NCI-H2107 (cell line): ENCODE measurements around the gene DNAJC5.
"Not testable (repeated sequence)": the region's sequence is repeated elsewhere in the genome, so short reads cannot be mapped to it uniquely, and the experiment has no call there.

ENCODE experiments used
- DNase-seq: peaks from one replicate; lab custom pipeline; 2025; lab: John Stamatoyannopoulos, UW

Gene DNAJC5

GRCh38 chr20:63894358-63895201 lies at the start of gene DNAJC5:
TSS of gene DNAJC5 (plus strand) at chr20:63895126. CDS start at chr20:63928346, 33,220 bp downstream.
- peak; percentile 94 for DNase-seq

DNA sequence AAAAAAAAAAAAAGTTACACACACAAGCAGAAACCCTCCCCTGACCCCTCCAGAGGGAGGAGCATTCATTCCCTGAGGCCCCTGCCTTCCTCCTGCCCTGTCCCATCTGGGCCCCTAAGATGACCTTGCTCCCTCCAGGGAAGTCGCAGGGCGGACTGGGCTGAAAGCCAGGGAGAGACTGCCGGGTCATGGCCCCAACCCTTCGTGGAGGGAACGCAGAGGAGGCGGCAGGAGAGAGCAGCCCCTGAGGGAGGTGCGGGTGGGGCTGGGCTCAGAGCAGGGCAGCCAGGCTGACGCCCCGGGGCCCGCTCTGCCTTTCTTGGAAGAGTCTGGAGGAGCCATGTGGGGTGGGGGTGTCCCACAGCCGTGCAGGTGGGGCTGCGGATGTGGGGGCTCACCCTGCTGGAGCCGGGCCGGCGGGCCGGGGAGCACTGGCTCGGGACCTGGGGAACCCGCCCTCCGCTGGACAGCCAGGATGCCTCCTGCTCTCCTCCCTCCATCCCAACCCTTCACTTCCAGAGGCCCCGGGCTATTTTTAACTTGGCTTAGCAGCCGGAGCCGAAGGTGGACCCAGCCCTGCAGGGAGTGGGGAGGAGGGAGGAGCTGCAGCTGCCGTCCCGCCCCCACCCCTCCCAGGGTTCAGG lies 48.7 kb upstream of the DNAJC5 start:
- no peak for DNase-seq

DNA sequence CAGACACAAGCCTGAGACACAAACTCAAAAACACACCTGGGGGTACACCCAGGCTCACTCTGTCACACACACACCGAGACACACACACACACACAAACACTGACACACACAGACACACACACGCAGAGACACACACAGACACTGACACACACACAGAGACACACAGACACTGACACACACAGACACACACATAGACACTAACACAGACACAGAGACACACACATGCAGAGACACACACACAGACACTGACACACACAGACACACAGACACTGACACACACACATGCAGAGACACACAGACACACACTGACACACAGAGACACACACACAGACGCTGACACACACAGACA lies 48.1 kb upstream of the DNAJC5 start:
- DNase-seq: no peak

DNA sequence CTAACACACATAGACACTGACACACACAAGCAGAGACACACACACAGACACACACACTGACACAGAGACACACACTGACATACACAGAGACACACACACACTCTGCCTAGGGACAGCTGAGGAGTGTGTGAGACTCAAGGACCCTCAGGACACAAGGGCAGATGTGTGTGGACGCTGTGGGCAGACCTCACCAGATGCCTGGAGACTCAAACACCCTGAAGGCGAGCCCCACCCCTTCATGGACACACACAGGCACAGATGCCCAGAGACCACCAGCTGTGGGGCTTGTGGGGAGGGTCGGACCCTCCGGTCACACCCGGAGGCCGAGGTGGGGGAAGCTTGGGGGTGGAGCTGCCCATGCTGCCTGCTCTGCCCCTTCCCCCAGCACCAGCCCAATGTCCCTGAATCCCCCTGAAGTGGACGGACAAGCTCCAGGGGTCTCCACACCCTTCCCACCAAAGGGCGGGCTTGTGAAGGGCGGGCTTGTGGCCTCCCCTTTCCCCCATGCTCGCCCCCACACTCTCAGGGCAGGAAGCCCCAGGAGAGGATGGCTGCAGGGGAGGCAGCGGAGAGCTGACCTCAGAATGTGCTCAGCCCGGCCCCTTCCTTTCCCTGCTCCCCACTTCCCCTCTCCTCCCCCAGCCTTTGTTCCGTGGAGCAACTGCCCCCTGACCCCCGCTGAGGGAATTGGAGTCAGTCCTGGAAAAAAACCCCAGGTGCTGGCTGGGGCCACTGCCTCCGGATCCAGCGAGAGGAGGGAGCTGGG lies 47.5 kb upstream of the DNAJC5 start:
- no peak for DNase-seq

DNA sequence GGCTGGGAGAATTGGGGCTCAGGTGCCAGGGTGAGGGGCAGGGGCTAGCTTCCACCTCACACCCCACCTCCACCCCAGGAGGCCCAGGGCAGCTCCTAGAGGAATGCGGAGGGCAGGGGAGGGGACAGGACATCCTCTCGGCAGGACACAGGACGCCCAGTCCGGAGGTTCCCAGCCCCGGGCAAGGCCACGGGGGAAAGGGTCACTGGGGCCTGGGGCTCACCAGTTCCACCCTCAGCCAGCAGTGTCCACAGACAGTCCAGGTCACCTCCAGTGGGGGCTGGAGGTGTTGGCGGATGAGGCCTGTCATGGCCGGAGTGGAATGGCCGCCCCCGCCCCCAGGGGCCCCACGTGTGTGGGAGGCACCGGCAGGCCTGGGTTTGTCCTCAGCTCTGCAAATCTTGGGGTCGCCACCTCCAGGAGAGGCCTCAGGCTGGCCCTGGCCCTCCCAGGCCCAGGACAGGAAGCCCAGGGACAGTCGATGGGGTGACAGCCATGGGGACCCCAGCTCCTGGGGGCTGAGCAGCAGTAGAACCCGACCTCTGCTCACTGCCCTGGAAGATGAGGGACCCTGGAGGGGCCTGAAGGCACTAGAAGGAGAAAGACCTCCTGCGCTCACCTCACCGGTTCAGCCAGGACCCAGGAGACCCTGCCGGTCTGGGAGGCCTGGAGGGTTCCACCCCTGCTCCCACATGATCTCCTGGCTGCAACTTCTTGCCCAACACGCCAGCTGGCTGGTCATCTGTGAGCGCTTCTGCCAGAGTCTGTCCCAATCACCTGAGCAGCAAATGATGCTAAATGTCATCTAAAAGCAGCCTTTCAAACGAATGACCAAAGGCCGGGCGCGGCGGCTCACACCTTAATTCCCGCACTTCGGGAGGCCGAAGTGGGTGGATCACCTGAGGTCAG lies 46.7 kb upstream of the DNAJC5 start:
- DNase-seq: no peak

- DNase-seq: no peak
Observed at GRCh38 chr20:63850689-63851547, 44.0 kb upstream of the DNAJC5 start.

DNA sequence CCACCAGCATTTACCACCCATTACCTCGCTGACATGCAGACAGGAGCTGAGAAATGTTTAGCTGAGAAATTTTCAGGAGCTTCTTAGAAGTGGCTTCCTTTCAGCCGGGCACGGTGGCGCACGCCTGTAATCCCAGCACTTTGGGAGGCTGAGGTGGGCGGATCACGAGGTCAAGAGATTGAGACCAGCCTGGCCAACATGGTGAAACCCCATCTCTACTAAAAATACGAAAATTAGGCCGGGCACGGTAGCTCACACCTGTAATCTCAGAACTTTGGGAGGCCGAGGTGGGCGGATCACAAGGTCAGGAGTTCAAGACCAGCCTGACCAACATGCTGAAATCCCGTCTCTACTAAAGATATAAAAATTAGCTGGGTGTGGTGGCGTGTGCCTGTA lies 43.4 kb upstream of the DNAJC5 start:
- not testable (repeated sequence) for DNase-seq

GRCh38 chr20:63853733-63854068 lies 41.2 kb upstream of the DNAJC5 start:
- not testable (repeated sequence) for DNase-seq

- no peak for DNase-seq
Observed at GRCh38 chr20:63854069-63854765, 40.7 kb upstream of the DNAJC5 start.

GRCh38 chr20:63854766-63855362 lies 40.1 kb upstream of the DNAJC5 start:
- no peak for DNase-seq

DNA sequence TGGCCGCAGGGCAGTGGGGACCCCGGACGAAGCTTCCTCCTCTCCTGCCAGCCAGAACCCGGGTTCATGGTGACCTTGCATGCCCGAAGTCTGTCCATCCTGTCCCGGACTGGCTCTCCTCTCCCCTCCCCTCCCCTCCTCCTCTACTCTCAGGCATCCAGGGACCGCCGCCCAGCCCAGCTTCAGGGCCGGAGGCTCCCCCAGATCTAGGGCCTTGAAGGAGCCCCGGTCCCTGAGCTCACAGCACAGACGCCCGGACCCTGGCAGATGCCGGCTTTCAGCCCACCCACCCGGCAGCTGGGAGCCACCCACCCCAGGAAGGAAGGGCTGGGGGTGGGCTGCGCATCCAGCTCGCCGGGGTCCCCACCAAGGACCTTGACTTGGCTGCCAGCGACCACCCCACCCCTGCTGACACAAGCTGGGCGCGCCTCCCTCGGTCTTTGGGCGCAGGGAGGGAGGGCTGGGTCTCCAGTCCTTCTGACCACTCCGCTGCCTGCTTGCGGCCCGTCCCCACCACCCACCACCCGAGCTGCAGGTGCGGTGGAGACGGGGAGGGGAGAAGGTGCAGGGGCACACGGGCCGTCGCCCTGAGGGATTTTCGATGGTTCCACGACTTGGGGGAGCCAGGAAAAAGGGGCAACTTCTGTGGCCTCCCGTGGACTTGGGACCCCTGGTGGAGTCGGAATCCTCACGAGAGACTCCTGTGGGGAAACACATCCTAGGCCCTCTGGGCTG lies 39.4 kb upstream of the DNAJC5 start:
- no peak for DNase-seq

DNA sequence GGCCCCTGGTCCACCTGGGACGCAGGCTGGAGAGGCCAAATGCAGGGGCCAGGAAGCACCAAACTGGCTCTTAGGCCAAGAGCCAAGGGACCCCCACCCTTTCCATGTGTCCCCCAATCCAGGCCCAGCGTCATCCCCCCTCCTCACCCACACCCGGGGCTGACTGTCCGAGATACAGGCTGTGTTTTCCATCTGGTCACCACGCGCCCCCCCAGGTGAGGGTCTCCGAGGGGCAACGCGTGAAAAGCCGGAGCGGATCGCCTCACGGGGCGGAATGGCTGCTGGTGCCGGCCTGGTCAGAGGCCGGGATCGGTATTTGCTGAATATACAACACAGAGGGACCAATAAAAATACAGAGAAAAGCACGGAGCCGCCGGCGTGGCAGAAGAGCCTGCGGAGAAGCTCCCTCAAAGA lies 38.8 kb upstream of the DNAJC5 start:
- DNase-seq: no peak

DNA sequence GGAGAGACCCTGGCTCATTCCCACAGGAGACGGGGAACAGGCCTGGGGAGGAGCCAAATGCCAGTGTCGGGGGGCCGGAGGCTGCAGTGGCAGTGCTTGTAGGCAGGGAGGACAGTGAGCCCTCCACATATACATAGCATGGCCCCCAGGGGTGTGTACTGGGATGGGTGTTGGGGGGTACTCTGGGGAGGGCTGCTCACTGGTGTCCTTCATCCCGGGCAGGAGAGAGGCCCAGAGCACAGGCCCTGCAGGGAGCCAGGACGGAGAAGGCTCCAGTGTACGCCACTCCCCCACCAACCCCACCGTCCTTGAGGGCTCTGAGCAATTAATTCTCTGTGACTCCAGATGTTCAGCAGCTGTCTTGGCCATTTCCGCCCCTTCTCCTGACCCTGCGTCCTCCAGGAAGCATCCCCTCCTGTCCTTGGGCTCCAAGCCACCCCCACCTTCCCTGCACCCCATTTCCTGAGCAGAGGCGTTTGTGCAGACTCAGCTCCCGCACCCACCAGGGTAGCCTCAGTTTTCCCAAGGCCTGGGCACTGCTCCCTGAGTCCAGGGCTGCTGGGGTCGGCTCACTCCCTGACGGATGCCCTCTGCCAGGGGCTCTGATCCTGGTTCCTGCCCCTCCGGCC lies 37.0 kb upstream of the DNAJC5 start:
- DNase-seq: no peak

DNA sequence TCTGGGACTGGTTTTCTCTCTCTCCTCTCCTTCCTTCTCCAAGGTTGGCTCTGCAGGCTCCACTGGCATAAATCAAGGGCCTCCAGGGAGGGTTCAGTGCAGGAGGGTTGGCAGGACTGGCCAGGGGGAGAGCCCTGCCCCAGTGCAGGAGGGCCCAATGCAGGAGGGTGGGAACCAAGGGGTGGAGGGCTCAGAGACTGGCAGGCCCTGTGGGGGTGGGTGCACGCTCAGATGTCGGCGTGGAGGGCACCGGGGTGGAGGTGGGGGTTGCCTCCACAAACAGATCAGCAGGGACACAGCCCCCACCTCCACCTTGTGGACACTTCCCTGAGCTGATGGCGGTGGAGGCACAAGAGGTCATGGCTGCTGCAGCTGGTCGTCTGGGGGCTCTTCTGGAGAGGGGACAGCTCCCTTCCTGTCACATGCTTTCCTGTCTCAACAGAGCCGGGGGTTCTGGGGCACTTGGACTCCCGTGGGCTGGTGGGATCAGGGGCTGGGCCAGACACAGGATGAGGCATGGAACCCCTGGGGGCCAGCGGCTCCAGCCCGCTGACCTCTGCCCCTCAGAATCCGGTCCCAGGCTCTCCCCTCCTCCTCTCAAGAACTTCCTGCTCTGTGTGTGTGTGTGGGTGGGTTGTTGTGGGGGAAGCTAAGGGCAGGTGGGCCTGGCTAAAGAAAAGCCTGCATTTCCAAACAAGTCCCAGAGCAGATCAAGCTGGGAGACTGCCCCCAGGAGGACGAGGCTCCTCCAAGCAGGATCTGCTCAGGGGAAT lies 36.3 kb upstream of the DNAJC5 start:
- no peak for DNase-seq

GRCh38 chr20:63859166-63859699 lies 35.7 kb upstream of the DNAJC5 start:
- DNase-seq: no peak

DNA sequence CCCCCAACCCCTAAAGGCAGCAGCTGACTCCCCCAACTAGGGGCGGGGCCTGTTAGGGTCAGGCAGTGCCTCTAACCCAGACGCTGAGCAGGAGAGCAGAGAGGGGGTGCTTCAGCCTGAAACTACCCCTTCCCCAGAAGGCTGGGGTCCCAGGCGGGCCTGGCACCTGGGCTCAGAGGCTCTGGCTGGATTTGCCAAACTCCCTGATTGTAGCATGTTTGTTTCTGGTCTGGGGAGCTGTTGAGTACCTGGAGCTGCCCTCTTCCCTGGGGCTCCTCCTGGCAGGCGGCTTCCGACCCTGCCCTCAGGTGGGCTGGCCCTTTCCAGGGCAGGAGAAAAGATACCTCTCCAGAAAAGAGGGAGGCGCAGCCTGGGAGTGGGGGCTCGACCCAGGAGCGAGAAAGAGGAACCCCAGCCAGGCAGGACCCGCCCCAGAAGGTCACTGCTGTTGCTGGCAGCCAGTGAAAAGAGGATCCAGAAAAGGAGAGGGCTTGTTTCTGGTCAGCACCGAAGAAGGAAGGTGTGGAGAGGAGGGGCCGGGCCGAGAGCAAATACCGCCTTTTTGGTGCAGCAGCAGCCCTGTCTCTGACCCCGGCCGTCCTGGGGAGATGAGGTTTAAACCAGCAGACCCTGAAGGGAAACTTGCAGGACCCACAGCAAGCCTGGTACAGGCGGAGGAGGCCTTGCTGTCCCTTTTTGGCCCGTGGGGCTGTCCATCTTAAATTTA lies 34.4 kb upstream of the DNAJC5 start:
- DNase-seq: no peak

GRCh38 chr20:63861365-63861934 lies 33.5 kb upstream of the DNAJC5 start, which contains the start of gene ABHD16B:
TSS of gene ABHD16B (plus strand) at chr20:63861498. CDS start at chr20:63861541, 43 bp downstream.
- DNase-seq: no peak
